ENCODE data around the gene NPTN.

The NPTN gene

DNA sequence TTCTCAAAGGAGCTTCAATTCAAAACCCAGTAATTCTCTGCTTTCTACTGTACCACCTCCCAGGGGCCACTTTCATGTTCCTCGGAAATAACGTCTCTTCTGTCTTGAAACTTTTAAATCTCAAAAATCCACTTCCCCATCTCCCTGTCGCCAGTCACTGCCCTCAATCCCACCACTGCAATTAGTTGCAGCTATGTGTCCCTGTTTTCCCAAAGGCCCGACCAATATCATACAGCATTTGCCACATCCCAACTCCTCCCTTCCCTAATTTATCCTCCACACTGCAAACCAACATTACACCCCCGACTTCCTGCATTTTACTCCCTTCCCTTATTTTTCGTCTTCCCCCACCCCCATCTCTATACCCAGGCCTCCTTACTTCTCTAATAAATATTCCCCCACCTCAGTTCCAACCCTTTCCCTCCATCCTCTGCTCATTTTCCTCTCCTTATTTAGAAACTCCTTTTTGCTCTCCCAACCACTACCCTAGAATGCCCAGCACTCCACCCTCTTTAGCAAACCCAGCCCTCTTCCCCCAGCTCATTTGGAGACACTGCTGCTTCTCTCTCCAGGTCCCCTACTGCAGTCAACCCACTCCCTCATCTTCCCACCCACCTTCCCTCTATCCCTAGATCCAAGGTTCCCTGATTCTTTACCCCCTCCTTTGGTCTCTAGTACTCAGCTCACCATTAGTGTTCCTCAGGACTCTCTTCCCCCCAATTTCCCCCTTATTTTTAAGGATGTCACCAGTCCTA is 1.1 kb downstream of the NPTN start:
- DNase-seq: peak; percentile 53 to 70 (median 62)

DNA sequence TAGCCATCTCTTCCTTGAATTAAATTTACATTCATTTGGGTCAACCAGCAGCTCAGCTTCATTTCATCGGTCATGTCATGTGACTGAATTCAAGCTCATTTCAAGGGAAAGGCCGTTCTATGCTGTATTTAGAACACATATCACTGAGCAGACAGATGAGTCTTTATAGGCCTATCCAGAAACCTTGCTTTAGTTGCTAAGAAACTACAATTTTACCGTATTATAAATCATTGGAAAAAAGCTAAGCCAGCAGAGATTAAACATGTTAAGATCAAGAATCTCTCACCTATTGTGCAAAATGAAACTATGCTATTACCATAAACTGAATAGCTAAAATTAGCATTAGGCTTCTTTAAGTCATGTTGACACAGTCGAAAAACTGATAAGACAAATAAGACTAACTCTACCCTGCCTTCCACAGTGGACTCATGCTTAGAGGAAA is 2.2 kb downstream of the NPTN start:
- DNase-seq: no peak

DNA sequence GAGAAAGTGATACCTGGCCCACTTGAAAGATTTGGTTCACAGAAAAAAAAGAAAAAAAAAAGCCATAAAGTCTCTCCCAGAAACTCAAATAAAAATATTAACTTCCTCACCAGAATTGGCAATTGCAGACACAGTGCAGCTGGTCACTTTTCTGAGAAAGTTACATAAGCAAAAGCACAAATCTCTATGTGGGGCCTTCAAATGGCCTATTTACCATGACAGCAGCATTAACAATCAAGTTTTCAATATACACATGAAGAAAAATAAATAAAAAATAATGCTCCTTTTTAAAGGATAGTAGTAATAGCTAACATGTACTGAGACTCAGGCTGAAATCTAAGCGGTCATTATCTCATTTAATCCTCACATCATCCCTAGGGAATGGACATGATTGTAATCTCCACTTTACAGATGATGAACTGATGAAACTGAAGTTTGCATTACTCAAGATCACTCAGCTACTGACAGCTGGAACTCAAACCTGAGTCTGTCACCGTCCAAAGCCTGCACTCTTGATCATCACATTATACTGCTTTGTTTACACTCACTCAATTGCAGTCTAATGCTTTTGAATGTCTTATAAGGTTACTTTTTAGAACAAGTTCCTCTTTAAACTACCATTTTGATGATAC is 3.3 kb downstream of the NPTN start:
- DNase-seq: peak in 2 of 3 donors; percentile 33 to 39

DNA sequence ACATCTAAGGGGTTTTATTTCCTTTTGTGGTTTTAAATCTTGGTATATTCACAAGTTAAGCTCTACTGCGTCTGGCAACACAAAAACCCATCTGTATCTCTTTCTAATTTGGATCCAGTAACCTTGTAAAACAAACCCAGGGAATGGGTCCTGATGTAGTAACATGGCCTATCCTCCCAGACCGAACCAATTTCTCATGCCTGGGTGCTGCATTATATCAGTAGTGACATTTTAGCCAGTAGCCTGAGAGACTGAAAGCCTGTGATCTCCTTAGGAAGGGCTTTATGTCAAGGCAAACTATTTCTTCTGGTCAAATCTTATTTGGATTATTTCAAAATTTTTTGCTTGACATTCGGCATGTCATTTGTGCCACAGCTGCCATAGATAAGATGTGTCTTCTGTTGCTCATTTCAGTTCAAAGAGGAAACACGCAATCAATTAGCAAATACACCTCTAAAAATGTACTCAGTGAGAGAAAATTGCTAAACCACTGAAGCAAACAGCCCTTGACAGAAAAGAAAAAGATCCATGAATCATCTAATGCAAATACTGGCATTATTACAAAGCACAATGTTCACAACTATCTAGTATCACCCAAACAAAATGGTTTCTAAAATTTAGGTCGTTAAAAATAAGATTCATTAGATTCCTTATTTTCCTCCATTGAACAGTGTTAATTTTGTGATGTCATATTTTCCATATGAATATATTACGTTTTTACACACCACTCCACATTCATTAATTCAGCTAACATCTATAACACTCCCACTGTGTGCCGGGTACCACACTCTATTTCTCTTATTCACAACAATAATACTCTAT is 4.0 kb downstream of the NPTN start:
- peak in 2 of 3 donors; percentile 67 to 70 for DNase-seq

DNA sequence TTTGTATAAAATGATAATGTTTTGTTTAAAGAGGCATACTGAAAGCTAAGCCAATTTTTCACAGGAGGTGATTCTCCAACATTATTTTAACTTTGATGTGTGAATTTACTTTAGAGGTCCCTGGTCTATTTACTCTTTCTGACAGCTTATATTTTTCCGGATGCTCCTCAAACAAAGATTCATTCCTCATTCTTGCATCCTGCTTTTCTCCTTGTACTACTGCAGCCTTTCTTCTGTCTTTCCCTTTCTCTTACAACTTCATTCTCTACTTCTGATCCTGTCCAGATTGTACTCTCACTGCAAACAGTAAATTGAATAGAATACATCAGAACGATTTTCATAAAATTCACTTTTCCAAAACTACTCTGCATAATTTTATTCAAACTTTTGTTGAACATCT is 5.1 kb downstream of the NPTN start:
- DNase-seq: no peak

DNA sequence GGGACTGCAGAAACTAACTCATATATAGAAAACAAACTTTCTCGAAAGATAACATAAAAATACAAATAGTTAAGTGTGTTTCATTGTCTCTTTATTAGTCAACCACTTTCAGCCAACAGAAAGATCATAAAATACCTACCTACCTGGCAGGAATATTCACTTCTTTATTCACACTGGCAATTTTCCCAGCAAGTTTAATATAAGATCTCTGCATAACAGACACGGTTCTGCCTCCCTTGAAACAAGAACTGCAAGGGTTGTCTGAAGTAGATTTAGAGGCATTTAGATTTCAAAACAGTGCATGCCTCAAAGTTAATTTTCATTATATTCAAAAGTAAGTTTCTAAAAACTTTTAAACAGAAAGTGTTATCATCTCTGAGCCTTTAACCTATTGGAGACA is 7.1 kb downstream of the NPTN start:
- DNase-seq: no peak

DNA sequence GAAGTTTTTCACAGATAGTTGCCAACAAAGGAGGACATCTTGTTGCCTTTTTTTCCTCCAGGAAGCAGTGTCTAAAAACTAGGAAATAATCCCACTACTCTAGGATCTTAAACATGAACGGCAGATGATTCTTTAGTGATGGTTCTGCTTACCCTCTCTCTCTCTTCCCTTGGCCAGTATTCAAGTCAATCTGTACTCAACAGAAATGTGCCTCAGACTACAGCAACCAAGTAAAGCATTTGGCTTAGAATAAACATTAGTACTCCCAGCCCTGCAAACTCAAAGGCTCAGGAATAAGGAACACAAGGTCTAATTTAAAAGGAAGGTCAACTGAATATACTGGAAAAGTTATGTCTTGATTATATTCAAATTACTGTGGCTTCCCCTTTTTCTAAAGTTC is 8.7 kb downstream of the NPTN start:
- DNase-seq: no peak

DNA sequence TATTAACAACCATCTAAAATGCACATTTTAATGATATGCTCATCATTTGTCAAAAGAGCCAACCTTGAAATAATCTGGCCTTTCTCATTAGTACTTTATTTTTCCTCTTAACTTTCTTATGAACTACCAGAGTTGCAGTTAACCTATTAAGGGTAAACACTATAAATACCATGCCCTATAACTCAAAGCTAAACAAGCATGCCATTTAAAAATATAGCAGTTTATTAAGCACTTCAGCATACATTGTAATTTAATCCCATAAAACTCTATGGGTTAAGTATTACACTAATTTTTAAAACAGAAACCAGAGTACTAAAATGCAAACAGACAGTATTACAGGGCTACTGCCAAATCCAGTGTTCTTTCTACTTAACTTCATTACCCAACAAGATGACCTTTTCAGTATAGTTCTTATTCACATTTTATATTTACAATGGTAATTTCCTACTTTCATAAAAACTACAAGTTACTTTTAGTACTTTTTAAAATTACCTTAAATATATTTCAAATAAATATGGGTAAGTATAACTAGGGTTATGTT is 11.8 kb downstream of the NPTN start:
- DNase-seq: no peak

DNA sequence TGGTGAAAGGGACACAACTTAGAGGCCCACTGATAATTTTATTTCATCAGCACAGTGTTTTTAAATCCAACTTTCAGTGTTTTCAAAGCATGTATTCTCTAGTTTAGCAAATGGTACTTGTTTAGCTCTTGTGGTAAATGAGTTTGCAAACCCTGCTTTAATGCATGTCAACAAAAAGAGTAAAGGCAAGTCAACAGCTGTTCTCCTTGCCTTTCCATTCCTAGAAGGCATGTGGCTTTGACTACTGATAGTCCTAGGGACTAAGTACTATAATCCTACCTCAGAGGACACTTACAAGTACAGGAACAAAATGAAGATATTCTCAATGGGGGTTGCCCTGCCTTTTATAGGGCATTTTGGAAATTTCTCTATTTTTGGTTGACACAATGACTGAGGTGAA is 13.1 kb downstream of the NPTN start:
- no peak for DNase-seq

DNA sequence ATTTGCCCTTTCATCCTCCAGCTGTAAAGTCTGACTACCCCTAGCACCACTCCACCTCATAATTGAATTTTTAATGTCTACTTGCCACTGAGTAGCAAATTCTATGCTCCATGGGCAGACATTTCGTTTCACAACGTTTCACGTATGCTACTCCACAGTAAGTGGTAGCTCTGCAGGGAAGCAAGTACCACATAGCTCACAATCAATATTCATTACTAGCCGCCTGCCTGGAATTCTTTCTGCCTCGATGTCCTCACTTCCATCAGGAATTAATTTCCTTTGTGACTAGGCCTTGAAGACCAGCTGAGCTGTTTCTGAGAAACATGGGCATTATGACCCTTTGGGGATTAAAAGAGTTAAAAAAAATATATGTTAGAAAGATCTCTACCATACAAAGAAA is 15.3 kb downstream of the NPTN start:
- DNase-seq: no peak

DNA sequence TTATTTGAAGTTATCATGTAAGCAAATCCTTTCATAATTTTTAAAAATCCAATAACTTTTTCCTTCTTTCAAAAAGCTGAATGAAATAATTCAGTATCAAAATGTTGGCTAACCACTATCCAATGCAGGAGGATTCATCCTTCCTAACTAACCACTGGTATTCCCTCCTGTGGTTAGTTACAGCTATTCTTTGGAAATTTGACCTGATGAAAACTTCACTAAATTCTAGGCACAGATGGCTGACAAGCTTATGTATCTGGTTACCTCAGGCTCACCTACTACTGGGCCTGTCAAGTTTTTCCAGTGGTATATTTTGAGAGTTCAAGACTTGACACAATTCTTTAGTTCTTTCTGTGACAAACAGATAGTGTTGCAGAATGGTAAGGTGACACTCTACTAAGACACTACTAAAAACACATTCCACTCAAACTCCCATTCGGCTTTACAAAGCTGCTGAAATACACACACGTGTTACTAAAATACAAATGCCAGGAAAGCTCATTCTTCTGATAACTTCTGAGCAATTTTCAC is 15.8 kb downstream of the NPTN start:
- DNase-seq: no peak

DNA sequence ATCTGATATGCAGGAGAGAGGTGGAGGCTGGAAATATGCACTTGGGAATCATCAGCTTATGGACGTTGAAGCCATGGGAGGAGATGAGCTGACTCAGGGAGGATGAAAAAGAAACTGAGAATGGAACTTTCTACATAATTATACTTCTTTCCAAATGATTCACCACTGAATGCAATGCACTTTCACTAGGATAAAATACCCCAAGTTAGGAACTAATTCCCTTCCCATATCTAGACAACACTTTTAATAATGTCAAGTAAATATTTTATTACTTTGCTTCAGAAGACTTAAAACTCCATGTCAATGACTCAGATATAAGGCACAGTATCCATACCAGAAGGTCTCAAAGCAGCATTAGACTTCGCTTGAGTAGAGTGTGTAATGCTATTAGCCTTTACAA is 24.2 kb downstream of the NPTN start:
- peak; percentile 49 to 71 (median 70) for DNase-seq

DNA sequence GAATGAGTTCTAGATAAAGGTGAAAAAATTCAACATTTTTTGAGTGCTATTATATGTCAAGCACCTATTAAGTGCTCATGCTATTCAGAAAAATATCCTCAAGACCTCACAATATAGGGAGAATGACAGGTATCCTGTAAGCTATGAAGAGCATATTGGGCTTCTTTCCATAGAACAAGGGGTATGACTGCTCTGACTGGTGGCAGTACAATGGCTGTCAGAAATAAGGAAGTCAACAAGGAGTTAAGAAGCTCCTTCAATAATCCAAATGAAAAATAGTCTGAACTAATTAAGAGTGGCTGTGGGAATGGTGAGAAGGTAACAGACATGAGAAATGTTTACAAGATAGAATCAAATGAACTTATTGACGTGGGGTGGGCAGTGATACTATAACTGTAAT is 24.7 kb downstream of the NPTN start:
- no peak for DNase-seq

DNA sequence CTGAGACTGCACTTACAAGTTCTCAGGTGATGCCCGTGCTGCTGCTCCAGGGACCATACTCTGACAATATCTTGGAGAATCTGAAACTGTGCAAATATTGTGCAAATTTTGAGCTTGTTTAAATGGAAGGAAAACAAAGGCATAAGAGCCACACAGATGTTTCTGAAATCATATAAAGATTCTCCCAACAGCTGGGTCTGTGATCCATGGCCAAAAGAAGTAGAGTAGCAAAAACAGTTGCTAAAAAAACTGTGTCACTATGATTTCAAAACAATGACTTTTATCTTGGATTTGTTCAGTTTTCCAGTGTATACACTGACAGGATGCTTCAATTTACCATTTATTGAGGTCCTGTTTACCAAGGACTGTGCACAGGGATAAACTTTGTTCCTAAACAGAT is 25.3 kb downstream of the NPTN start:
- no peak for DNase-seq

DNA sequence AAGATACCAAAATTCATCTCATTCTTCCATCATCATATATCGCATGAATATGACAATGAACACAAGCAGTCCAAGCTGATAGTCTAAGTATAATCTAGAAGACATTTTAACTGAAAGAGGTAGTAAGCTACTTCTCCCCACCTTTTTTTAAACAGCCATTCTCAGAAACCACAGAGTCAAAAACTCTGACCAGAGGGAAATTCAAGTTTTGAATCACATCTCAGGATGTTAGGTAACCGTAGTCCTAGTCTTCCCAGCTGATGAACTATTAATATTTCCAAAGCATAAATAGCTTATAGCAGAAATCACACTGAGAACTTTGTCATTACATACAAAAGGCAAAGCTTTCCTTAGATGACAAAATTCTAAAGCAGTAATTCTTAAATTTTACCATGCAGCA is 25.8 kb downstream of the NPTN start:
- peak in 1 of 3 donors; percentile 43 for DNase-seq

DNA sequence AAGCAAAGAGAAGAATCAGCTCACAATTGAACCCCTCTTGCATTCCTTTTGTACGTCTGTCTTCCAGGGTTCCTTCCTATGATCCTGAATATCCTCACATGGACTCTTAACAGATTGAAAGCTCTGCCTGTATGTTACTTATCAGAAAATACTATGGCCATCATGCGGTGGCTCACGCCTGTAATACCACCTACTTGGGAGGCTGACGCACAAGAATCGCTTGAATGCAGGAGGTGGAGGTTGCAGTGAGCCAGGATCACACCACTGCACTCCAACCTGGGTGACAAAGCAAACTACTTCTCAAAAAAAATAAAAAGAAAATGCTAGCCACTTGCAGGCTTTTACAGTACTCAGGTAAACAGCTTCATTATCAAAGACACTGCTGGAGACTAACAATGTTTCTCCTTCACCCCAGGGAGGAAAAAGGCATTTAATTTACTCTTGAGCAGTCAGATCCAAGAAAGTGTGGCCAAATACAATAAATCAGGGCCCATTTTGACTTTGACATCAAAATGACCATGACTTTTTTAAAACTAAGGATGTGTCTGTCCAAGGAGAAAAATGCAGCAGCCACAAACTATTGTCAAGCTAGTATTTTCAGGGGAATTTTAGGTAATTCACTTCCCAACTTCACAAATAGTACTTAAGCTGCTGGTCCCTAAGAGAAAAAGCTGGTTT is 27.3 kb downstream of the NPTN start:
- DNase-seq: no peak

DNA sequence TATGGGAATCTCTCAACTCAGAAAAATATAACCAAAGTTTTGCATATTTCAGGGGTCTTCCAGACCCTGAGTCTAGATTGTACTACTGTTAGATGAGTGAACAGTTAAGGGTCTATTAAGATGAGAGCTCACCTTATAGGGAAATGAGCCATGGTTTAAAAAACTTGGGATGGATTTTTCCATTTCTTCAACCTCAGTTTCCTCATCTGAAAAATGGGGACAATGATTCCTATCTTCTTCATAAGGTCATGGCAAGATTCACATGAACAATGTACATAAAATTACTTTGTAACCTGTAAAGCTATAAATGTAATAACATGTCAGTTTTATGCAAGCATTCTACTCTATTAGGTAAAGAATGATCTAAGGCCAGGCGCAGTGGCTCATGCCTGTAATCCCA is 28.7 kb downstream of the NPTN start:
- DNase-seq: no peak

DNA sequence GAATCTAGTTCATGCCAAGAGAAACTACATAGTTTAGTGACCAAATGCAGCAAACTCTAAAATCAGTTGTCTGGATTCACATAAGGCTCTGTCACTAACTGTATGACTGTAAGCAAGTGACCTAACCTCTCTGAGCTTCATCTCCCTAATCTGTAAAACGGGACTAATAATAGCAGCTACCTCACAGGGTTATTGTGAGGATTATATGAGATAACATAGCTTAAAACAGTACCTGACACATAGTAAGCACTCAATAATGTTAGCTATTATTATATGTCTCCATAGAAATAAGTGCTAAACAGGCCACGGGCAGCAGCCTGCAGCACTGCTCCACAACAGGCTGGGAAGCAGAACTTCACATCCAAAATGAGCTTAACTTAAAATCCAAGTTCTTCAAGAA is 30.2 kb downstream of the NPTN start:
- no peak for DNase-seq

DNA sequence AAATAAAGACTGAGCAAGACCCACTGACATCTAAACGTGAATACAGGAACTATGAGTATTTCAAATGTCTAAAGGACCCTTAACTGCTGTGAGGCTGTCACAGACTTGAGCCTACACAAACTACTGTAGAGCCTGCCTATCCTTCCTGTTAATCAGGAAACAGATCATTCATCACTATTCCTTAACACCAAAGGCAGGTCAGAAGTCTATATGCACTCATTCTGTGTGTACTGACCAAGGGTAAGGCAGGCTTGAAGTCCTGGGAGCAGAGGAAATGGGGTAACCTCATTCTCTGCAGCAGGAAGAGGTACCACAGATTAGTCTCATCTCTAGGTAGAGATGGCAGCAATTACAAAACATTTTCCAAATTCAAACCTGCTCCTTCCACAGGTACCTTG is 30.7 kb downstream of the NPTN start:
- peak in 2 of 3 donors; percentile 24 to 31 for DNase-seq

DNA sequence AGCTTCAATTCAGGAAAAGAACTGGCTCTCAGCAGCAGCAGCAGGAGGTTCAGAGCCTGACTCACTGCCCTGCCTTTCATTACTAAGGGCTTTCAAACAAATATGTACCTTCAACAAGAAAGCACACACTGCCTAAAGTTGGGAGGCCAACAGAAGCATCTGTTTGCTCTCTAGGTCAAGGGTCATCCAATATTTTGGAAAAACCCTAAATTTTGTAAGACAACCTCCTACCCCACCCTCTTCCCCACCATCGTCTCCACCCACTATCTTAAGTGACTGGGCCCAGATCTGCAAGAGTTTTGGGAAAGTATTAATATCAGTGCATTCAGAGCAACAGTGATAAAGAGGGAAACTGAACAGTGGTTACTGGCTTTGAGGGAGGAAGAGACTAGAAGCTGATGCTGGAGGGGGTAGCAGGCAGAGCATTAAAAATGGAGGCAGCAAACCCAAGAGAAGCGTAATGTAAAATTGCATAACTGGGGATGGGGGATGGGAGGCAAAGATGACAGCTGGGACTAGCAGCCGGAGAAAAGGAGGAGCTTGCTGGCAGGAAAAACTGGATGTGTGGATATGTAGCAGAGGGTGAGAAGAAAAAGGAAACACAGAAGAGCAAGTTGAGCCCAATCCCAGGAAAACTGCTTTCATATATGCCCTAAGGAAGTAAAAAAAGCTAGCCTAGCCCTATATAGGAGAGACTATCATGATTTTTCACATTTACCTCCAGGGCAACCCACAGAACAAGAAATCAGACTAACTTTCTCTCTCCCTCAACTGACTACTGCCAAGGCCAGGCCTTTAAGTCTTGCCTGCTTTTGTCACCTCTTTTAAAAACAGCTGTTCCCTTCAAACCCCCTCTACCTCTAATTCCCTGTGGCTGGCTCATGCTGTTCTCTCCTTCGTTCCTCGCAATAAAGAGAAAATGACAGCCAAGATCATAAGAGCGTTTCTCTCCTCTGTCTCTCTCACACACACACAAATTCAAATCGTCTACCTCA is 31.4 kb downstream of the NPTN start:
- DNase-seq: peak; percentile 47 to 59 (median 59)
